WTC11 (cell line): Measurements from ENCODE around the gene ZXDA. TPM values are rescaled to one million over a fixed set of nuclear protein-coding genes. Genes with fewer than 3 reads are reported as not detected.

ENCODE experiments used
- ATAC-seq: fragments of 200-7000 bp; cut with Tn5 transposase; 2 replicates; pipeline ENCODE4 v1.10.0; 2021; ENCODE audit warnings: mild to moderate bottlenecking, moderate library complexity
- CTCF ChIA-PET: fragments of 300-600 bp; sonication (Branson Sonifier 250); formaldehyde crosslinking; loops from one replicate; lab custom pipeline; 2021; ENCODE audit warnings: antibody characterized with exemption; lab: Charles Lee
- POLR2A ChIA-PET: fragments of 350-600 bp; sonication (Branson Sonifier 250); formaldehyde crosslinking; loops from one replicate; lab custom pipeline; 2021; ENCODE audit warnings: antibody characterized with exemption; lab: Charles Lee
- DNase-seq: peaks from one replicate; pipeline ENCODE4 v3.0.0; 2021; ENCODE audit warnings: low spot score
- H3K27ac Mint-ChIP-seq: 2 replicates; pipeline ENCODE4 v1.8.0; 2021; ENCODE audit warnings: mixed read lengths
- H3K27me3 Mint-ChIP-seq: 2 replicates; pipeline ENCODE4 v1.8.0; 2021; ENCODE audit warnings: low read depth, mild to moderate bottlenecking, moderate library complexity, mixed read lengths
- H3K36me3 Mint-ChIP-seq: 2 replicates; pipeline ENCODE4 v1.8.0; 2021; ENCODE audit warnings: mixed read lengths
- H3K4me1 Mint-ChIP-seq: 2 replicates; pipeline ENCODE4 v1.8.0; 2022; ENCODE audit warnings: mixed read lengths
- H3K4me3 Mint-ChIP-seq: 2 replicates; pipeline ENCODE4 v1.8.0; 2021; ENCODE audit warnings: mild to moderate bottlenecking, moderate library complexity, mixed read lengths
- H3K9me3 Mint-ChIP-seq: 2 replicates; pipeline ENCODE4 v1.8.0; 2021; ENCODE audit warnings: mixed read lengths
- CDX4 ChIP-seq: fragments of 250-450 bp; sonication (Bioruptor Pico); IDR thresholded peaks from 2 replicates; pipeline ENCODE4 v1.9.0; 2021; ENCODE audit warnings: moderate library complexity, mild to moderate bottlenecking, inconsistent platforms, borderline replicate concordance
- CTCF ChIP-seq: fragments of 200-600 bp; IDR thresholded peaks from 2 replicates; pipeline ENCODE4 v1.8.0; 2022; ENCODE audit warnings: antibody characterized with exemption
- E2F4 ChIP-seq: sonication (generic); formaldehyde crosslinking; IDR thresholded peaks from 2 replicates; pipeline ENCODE4 v1.8.1; 2022; ENCODE audit warnings: low read depth, mild to moderate bottlenecking, moderate library complexity, missing genetic modification reagents, borderline replicate concordance
- ELF4 ChIP-seq: sonication (generic); formaldehyde crosslinking; IDR thresholded peaks from 2 replicates; pipeline ENCODE4 v1.8.1; 2022; ENCODE audit warnings: low read depth, mild to moderate bottlenecking, moderate library complexity, missing genetic modification reagents
- FOXK1 ChIP-seq: sonication (generic); formaldehyde crosslinking; IDR thresholded peaks from 2 replicates; pipeline ENCODE4 v1.8.0; 2022; ENCODE audit warnings: mild to moderate bottlenecking, moderate library complexity, missing genetic modification reagents
- GTF2I ChIP-seq: fragments of 250-450 bp; sonication (Bioruptor Pico); conservative IDR thresholded peaks from 2 replicates; pipeline ENCODE4 v1.4.0; 2021; ENCODE audit warnings: mild to moderate bottlenecking
- HMGA2 ChIP-seq: fragments of 250-450 bp; sonication (Bioruptor Pico); IDR thresholded peaks from 2 replicates; pipeline ENCODE4 v1.4.0; 2021; ENCODE audit warnings: mild to moderate bottlenecking, moderate library complexity
- MLX ChIP-seq: sonication (generic); formaldehyde crosslinking; IDR thresholded peaks from 2 replicates; pipeline ENCODE4 v1.8.1; 2023; ENCODE audit warnings: mild to moderate bottlenecking, missing genetic modification reagents, moderate library complexity
- NR2C2 ChIP-seq: sonication (generic); formaldehyde crosslinking; IDR thresholded peaks from 2 replicates; pipeline ENCODE4 v1.8.0; 2022; ENCODE audit warnings: mild to moderate bottlenecking, missing genetic modification reagents
- PREB ChIP-seq: sonication (generic); formaldehyde crosslinking; IDR thresholded peaks from 2 replicates; pipeline ENCODE4 v1.8.1; 2022; ENCODE audit warnings: mild to moderate bottlenecking, missing genetic modification reagents, moderate library complexity, borderline replicate concordance
- SMAD4 ChIP-seq: sonication (generic); formaldehyde crosslinking; IDR thresholded peaks from 2 replicates; pipeline ENCODE4 v1.8.0; 2022; ENCODE audit warnings: mild to moderate bottlenecking, missing genetic modification reagents
- SOX15 ChIP-seq: fragments of 250-450 bp; sonication (Bioruptor Pico); IDR thresholded peaks from 2 replicates; pipeline ENCODE4 v1.9.0; 2021; ENCODE audit warnings: mild to moderate bottlenecking
- TEAD1 ChIP-seq: sonication (generic); formaldehyde crosslinking; IDR thresholded peaks from 2 replicates; pipeline ENCODE4 v1.8.0; 2022; ENCODE audit warnings: mild to moderate bottlenecking, missing genetic modification reagents
- ZNF121 ChIP-seq: sonication (generic); formaldehyde crosslinking; IDR thresholded peaks from 2 replicates; pipeline ENCODE4 v1.8.0; 2023; ENCODE audit warnings: missing genetic modification reagents
- ZNF219 ChIP-seq: sonication (generic); formaldehyde crosslinking; IDR thresholded peaks from 2 replicates; pipeline ENCODE4 v1.8.0; 2023; ENCODE audit warnings: missing genetic modification reagents, mild to moderate bottlenecking, borderline replicate concordance
- total RNA-seq: library from RNA; stranded (reverse); gene quantifications from 3 replicates; pipeline ENCODE4 v1.2.3, GENCODE V29; 2021
- TF ChIP-seq, protein P1 (sequence below): sonication (generic); formaldehyde crosslinking; IDR thresholded peaks from 2 replicates; pipeline ENCODE4 v1.8.1; 2022; ENCODE audit warnings: missing genetic modification reagents, borderline replicate concordance
- TF ChIP-seq, protein P2 (sequence below): sonication (generic); formaldehyde crosslinking; IDR thresholded peaks from 2 replicates; pipeline ENCODE4 v1.8.1; 2023; ENCODE audit warnings: mild to moderate bottlenecking, missing genetic modification reagents, moderate library complexity

ZXDA gene
- total RNA-seq, 1 experiment from 2014 or later = 3.2 TPM

GRCh38 chrX:57951666-57952319, 41.5 kb upstream of the ZXDA start:
- Mint-ChIP-seq H3K4me3 (no peak overlapping the region), H3K27me3 (peaks cover 6% of the 10 kb centered on the region), H3K4me1 (no peaks in the 10 kb centered on the region), H3K27ac (no peak overlapping the region), H3K36me3 (peaks cover 26% of the 10 kb centered on the region), H3K9me3 (peaks cover 39% of the 10 kb centered on the region)
- no peak for TF ChIP-seq SMAD4 (CRISPR knock-in tag)
- TF ChIP-seq, protein P1, sequence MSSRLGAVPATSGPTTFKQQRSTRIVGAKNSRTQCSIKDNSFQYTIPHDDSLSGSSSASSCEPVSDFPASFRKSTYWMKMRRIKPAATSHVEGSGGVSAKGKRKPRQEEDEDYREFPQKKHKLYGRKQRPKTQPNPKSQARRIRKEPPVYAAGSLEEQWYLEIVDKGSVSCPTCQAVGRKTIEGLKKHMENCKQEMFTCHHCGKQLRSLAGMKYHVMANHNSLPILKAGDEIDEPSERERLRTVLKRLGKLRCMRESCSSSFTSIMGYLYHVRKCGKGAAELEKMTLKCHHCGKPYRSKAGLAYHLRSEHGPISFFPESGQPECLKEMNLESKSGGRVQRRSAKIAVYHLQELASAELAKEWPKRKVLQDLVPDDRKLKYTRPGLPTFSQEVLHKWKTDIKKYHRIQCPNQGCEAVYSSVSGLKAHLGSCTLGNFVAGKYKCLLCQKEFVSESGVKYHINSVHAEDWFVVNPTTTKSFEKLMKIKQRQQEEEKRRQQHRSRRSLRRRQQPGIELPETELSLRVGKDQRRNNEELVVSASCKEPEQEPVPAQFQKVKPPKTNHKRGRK (CRISPR knock-in tag) = no peak
- no peak for TF ChIP-seq HMGA2
- no peak for TF ChIP-seq TEAD1 (CRISPR knock-in tag)
- TF ChIP-seq, protein P2, sequence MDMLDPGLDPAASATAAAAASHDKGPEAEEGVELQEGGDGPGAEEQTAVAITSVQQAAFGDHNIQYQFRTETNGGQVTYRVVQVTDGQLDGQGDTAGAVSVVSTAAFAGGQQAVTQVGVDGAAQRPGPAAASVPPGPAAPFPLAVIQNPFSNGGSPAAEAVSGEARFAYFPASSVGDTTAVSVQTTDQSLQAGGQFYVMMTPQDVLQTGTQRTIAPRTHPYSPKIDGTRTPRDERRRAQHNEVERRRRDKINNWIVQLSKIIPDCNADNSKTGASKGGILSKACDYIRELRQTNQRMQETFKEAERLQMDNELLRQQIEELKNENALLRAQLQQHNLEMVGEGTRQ (CRISPR knock-in tag) = no peak
- no peak for TF ChIP-seq GTF2I (CRISPR knock-in tag)
- no peak for TF ChIP-seq E2F4 (CRISPR knock-in tag)
- no peak for TF ChIP-seq PREB (CRISPR knock-in tag)
- no peak for TF ChIP-seq SOX15
- no peak for TF ChIP-seq ZNF121 (CRISPR knock-in tag)
- TF ChIP-seq FOXK1 (CRISPR knock-in tag) = no peak
- no peak for TF ChIP-seq ELF4 (CRISPR knock-in tag)
- DNase-seq = no peak
- ChIA-PET POLR2A (no interaction called here), CTCF (no interaction called here)
- ATAC-seq = no peak

- ChIA-PET POLR2A (no interaction called here), CTCF (no interaction called here)
- H3K4me3 Mint-ChIP-seq = no peak overlapping the region
Observed at GRCh38 chrX:57933321-57933720, 23.1 kb upstream of the ZXDA start.

More at GRCh38 chrX:57933321-57933720, 23.1 kb upstream of the ZXDA start:
- H3K27me3 Mint-ChIP-seq = no peaks in the 10 kb centered on the region
- no peak for ATAC-seq
- DNase-seq = no peak
- no peak for TF ChIP-seq NR2C2
- TF ChIP-seq E2F4 (CRISPR knock-in tag) = no peak
- TF ChIP-seq TEAD1 (CRISPR knock-in tag) = no peak
- no peak for TF ChIP-seq ZNF219 (CRISPR knock-in tag)
- TF ChIP-seq CTCF = no peak
- TF ChIP-seq MLX = no peak
- no peak for TF ChIP-seq CDX4 (CRISPR knock-in tag)
- no peak overlapping the region for H3K27ac Mint-ChIP-seq
- H3K4me1 Mint-ChIP-seq = peaks cover 4% of the 10 kb centered on the region
- H3K9me3 Mint-ChIP-seq = peaks cover 4% of the 10 kb centered on the region
- H3K36me3 Mint-ChIP-seq = no peaks in the 10 kb centered on the region
